NCI-H2107 treated with DMSO at 0.1 percent for 48 hours (cell line): ENCODE measurements around the gene GRK5.
A peak's percentile ranks its signal among the peaks of the same experiment; 100 is the strongest.

Experiments used
- DNase-seq: peaks from one replicate; lab custom pipeline; 2025; ENCODE audit not compliant: unreplicated experiment; lab: John Stamatoyannopoulos, UW

The GRK5 gene

DNA sequence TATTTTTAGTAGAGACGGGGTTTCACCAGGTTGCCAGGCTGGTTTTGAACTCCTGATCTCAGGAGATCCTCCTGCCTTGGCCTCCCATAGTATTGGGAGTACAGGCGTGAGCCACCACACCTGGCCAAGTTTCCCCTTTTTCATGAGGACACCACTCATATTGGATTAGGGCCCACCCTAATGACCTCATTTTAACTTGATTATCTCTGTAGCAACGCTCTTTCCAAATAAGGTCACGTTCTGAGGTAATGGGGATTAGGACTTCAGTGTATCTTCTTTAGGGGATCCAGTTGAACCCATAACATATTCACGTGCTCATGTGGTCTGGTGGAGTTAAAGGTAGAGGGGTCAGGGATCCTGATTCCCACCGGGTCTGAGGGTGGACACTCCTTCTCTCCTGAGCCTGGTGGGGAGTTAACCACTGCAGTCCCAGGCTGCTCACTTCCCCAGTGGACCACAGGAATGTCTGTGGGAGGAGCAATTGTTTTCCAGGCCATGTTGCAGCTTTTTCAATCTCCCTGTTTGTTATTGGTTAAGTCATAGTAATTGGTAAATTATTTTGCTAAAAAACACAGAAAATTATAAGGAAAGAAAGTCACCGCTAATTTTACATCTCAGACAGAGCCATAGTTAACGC, 130.5 kb downstream of the GRK5 start:
- no peak for DNase-seq

DNA sequence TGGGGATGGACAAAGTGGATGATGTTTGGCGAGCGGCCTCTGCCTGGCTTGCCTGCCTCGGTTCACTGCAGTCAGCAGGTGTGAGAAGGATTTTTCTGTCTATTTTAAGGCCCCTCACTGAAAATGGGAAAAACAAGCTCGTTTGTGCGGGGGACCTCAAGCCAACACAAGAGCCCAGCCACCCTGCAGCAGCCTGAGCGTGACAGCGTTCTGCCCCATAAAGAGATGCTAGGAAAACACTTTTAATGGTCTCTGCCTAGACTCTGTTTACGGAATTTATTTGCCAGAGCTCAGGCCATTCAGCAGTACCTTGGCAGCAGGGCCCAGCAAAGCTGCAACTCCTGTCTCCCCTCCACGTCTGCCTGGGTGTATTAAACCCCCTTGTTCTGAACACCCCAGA, 131.7 kb downstream of the GRK5 start:
- DNase-seq = no peak

DNA sequence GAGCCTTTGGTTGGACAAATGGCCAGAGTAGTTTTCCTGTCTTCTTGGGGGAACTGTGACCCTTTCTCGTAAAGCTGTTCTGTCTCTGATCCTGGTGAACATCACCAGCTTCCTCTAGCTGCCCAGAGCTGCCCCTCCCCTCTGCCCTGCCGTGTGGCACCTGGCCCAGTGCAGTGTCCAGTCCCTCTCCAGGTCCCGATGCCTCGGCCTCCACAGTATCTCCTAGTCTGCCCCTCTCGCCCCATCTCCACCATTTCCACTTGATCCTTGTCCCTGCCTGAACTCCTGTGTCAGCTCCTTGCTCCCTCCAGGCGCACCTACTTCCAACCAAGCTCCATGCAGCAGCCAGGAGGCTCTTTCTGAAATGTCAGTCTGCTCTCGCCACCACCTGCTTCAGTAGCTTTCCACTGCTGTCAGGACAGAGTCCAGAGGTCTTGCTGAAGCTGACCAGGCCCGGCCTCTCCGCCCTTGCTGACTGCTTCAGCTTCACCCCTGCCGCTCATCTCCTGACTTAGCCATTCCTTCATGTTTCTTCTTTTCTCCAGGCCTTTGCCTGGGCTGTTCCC, 133.6 kb downstream of the GRK5 start:
- no peak for DNase-seq

DNA sequence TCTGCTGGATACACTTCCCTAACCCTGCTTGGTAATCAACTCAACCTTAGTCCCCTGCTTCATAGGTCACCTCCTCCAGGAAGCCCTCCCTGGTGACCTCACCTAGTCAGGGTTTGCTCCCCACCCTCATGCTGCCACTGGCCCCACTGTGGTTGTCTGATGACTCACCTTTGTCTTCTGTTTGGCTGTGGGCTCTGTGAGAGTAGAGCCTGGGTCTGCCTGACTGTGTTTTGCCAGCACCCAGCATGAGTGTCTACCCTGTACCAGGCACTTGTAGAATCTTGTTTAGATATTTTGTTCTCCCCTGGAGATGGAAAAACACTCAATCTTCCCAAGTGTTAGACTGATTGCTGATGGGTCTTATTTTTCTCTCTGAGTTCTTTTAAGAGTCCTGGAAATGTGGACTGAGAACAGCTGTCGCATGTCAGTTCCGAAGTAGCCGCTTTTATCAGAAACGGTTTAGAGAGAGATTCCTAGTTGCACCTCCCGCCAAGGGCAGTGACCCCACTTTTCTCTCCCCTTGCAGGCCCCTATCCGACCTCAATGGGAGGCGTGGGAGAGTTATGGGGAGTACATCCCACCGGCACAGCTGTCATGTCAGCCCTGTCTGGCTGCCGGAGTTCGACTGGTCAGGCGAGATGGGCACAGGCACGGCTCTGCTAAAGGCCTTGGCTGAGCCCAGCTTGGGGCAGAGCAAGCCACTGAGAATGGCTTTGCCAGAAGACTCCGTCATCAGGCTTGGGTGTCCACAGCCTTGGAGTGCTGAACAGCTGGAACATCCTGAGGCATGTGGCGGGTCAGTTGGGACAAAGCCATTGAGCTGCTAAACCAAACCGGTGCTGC, 134.3 kb downstream of the GRK5 start:
- no peak for DNase-seq

DNA sequence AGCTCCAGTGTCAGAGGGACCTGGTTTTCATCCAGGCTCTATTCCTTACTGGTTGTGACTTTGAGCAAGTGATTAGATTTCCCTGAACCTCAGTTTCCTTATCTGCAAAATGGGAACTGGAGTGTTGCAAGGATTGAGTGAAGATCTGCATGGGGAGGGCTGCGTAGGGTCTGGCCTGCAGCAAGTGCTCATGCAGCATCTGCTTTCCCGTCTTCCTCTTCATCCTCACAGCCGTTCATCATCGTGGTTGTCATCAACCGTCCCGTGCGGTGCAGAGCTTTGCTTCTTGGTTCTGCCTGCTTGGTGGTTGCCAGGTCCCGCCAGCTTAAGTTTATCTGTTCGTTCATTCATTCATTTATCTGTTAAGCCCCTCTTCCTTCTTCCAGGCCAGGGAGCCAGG, 135.0 kb downstream of the GRK5 start:
- no peak for DNase-seq

DNA sequence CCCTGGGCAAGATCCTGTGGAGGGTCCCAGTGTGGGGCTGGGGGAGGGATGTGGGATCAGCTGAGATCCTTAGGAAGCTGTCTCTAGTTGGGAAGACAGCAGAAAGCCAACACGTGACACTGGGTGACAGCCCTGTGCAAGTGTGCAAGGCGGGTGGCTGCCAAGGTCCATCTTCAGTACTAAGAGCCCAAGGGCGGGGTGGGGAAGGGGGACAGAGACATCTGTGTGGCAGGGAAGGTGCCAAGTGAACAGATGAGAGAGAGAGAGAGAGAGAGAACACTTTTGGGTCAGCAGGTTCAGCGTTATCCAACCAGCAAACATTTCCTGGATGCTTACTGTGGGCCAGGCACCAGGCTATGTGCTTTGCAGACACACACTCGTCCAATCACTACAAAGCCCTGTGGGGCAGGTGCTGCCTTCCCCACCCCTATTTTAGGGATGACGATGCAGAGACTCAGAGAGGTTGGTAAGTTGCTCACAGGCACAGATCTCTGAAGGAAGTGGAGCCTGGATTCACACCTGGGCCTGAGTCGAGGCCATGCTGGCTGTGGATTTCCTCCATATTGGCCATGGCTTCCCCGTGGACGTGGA, 135.7 kb downstream of the GRK5 start:
- no peak for DNase-seq

DNA sequence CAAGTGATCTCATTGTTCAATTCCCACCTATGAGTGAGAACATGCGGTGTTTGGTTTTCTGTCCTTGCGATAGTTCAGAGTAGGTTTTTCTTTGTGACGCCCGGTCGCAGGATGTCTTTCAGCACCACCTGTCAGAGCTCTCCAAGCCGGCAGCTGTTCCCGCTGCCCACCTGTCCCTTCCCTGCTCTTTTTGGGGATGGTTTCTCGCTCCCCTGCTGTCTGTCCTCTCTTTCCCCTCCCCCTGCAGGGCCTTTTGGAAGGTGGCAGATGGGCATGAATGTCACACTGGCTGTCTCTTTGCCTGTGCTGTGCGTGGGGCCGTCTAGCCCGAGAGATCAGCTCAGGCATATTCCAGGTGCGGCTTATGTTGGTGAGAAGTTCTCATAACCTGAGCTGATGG, 137.0 kb downstream of the GRK5 start:
- peak; percentile 33 for DNase-seq

DNA sequence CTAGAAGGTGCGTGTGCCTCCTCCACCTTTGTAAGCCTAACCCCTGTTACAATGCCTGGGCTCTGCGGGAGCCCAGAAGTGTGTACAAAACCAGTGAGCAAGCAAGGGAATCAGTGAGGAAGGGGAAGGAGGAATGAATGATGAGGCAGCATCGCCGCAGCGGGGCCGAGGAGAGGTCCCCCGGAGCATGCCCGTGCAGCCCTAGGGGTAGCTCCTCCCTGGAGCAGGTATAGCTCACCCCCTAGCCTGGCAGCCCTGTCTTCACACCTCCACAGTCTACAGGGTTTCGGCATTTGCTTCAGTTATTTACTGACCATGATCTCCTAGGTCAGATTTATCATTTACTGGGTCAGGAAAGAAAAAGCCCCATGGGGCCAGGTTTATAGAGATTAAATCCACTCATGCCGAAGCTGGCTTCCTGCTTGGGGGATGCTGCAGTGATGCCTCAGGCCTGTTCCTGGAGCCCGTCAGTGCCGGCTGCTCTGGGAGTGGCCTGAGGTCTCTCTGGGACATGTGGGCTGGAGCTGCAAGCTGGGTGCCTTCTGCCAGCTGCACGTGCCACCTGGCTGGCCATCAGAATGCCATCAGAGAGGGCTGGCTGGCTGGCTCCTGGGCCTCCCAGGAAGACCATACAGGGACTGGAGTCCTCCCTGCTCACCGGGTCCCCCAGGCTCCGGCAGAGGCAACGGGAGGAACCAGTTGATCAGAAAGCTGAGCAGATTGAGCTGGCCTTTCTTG, 138.9 kb downstream of the GRK5 start:
- DNase-seq = no peak

DNA sequence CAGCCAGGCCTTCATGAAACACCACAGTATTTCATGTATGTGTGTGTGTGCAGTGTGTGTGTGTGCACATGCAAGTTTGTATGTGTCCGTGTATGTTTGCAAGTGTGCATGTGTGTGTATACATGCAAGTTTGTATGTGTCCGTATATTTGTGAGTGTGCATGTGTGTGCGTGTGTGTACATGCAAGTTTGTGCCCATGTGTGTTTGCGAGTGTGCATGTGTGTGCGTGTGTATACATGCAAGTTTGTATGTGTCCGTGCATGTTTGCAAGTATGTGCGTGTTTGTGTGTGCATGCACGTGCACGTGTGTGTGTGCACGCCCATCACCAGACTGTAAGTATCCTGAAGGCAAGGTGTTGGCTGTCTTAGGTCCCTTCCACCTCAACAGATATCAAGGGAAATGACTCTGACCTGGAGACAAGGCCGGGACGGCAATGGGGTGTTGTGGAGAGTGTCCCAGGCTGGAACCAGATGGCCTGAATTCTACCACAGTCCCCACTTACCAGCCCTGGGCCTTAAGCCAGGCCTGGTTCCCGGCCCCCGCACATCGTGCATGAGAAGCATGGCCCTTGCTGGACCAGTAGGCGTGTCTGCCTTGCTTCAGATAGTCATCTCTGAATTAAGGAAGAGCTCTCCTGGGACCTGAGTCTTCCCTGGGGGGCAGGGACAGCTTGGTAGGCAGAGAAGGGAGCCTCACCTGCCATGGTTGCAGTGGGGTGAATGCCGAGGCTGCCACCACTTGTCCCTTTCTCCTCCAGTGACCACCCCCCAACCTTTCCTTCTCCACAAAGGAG, 140.0 kb downstream of the GRK5 start:
- DNase-seq = no peak

DNA sequence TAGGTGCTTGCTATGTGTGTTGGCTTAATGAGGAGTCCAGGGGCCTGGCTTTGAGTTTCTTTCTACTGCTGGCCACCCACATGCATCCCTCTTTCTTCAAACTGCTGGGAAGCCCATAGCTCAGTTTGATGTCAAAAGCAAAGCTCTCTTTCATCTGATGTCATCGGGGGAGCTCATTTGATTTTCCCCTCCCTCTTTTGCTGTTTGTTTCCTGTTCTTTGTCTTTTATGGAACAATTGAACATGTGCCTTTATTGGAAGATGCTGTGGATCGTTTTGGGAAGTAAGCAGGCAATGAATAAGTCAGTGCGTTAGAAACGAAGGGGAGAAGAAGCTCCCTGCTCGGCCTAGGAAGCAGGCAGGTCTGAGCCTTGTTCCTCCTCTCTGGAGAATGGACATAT, 140.7 kb downstream of the GRK5 start:
- DNase-seq = no peak

DNA sequence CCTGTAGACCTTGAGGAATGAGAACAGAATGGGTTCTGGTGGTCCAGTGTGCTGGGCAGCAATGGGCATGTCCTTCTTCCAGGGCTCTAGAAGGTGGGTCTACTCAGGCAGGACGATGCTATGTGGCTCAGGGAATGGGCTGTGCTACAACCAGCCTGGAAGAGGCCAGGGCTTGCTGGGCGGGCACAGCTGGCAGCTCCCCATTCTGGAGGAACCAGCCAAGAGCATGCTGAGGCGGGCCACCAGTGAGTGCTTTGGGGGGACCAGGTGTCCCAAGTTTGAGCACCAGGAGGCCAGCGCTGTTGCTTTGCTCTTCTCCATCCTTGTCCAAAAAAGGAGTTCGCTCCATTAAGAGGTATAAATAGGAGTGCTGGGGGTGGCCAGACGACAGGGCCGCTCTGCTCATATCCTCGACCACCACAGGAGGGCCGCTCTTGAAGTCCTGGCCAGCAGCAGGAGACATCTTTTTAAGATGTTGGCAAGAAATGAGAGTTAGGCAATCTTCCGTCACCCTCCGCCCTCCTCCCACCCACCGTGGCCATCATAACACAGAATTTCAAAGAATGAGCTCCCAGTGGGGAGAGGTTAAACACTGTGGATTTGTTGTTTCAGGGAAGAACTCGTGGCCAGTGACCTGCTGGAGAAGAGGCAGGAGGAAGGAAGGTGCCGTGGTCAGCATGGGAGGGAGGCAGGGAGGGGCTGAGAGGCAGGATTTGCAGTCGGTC, 141.3 kb downstream of the GRK5 start:
- no peak for DNase-seq

DNA sequence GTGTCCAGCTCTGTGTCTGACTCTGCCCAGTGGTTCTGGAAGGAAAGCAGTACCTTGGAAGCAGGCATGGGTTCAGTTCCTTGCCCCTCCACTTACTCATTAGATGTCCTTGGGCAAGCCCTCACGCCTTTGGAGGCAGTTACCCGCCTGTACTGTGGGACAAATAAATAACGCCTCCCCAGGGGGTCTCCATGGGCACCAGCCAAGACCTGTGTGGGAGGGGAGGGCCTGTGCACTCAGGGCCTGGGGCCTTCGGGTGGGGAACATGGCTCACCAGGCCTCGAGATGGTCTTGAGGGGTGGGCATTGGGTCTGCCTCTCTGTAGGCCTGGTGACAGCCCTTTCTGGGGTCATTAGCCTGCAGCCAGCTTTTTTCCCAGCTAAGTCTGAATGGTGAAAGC, 142.0 kb downstream of the GRK5 start:
- no peak for DNase-seq

DNA sequence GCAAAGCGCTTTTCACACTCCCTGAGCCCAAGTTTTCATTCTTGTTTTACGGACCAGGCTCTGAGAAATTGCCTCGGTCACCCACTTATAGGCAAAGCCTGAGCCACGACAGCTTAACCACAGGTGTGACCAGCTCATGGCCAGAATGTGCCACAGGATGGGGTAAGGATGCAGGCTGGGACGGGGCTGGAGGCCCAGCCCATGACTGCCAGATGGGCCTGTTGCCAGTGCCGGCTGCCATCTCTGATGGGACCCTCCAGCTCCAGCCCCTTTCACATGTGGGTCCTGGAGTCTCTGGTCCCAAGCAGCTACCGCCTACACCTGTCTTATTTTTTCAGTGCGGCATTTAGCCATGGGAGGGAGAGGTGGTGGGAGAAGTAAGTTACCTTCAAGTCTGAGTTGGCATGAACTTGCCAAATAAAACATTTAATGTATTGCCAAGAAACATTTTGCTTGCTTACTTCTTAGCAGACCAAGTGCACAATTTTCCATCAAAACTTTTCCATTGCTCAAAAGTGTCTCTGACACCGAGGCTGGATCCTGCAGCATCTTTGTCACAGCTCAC, 142.6 kb downstream of the GRK5 start:
- no peak for DNase-seq

DNA sequence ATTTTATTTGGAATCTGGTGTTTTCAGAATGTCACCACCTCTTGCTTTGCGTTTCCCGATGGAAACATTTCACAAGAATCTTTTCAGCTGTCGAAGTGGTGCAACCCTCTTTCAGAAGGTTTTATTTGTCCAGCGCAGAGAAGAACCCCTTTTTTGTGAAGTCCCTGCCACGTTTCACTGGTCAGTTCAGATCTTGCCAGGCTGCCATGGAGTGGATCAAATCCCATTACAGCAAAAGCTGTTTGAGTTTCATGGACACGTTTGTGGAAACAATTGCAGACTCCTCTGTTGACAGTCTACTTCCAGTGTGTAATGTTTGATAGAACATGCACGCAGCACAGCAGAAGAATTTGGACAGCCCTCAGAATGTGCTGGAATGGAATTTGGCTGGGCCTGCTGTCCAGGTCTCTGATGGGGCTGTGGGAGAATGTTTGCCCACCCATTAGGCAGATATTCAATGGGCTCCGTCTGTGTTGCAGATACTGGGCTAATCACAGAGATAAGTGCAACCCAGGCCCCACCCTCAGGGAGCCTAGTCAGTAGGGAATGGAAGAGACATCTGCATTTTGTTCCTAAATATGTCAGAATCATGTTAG, 143.2 kb downstream of the GRK5 start:
- DNase-seq = no peak

DNA sequence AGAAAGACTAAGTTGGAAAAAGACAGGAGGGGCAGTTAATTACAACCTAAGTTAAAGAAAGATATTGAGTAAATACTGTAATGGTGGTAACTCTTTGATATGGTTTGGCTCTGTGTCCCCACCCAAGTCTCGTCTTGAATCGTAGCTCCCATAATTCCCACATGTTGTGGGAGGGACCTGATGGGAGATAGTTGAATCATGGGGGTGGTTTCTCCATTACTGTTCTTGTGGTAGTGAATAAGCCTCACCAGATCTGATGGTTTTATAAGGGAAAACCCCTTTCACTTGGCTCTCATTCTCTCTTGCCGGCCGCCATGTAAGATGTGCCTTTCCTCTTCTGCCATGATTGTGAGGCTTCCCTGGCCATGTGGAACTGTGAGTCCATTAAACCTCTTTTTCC, 143.8 kb downstream of the GRK5 start:
- DNase-seq = no peak

DNA sequence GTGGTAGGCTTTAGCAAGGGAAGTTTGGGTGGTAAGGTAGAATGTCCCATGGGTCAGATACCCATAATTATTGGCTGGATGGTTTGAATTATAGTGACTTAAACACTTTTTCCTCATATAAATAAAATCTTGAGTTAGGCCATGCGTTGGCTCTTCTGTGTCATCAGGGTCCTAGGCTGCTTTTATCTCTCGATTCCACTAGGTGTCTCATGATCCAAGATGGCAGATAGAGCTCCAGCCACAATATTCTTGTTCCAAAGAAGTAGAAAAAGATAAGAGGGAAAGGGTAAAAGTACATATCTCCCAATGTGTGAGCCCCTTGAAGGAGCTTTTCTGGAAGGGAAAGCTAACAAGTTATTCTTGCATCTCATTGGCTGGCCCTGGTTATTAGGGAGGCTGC, 144.7 kb downstream of the GRK5 start:
- DNase-seq = no peak

DNA sequence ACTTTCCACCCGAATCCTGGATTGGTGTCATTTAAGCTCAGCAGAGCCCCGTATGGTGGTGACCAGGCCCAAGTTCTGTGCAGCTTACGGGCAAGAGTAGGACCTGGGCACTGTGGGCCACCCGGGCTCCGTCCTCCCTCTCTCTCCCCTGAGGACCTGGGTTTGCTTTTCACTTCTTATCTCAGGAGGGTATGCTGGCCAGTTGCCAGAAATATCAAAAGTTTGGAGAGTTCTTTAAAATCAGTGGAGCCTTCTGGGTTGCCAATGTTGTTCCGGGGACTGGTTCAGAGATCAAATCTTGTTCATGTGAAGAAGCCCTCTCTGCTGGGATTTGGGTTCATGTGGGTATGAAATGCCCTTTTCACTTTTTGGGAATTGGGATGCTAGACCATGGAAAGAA, 145.4 kb downstream of the GRK5 start:
- DNase-seq = no peak

DNA sequence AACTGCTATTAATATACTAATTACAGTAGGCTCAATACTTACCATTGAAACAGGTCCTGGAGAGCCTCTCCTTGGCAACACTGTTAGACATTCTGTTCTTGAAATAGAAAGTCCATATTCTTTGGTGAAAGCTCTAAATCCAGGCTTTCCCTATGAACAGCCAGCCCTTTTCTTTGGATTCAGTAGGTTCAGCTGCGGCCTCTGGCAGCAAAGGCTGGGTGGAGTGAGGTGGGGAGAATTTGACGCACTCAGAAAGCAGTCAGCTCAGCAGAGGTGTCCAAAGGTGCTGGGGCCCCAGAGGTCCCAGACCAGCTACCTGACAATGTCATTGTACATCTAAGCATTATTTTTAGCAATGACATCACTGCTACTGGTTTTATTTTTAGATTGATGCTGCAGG, 146.1 kb downstream of the GRK5 start:
- no peak for DNase-seq

DNA sequence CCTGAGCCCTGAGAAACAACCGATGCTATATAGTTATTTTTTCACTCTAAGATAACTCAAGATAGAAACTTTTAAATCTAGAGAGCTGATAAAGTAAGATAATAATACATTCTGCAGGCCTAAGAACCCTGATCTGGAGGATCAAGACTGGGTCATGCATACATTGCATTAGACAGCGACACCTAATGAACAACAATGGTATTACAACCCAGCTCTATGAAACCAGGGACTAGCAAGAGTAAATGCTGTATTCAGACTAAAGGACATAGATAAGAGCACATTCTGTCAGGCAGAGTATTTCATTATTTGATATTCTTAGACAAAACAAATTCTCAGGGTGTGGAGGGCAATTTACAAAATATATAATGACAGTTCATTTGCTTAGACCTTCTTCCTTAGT, 148.6 kb downstream of the GRK5 start:
- no peak for DNase-seq
